GM23338 (cell line): Measurements from ENCODE around the gene PDIK1L. TPM values are rescaled to one million over a fixed set of nuclear protein-coding genes. Genes with fewer than 3 reads are reported as not detected.
A peak's percentile ranks its signal among the peaks of the same experiment; 100 is the strongest.

ENCODE experiments used
- ATAC-seq: fragments of 200-7000 bp; cut with Tn5 transposase; 3 replicates; pipeline ENCODE4 v1.9.1; 2020
- DNase-seq: peaks from one replicate; pipeline ENCODE4 v3.0.0-alpha.2; 2015; ENCODE audit warnings: low spot score
- H2AFZ ChIP-seq: fragments of 200-600 bp; sonication (generic); 2 replicates; pipeline ENCODE4 v1.8.0; 2016; ENCODE audit warnings: antibody characterized with exemption, mild to moderate bottlenecking, moderate library complexity
- H3F3A ChIP-seq: fragments of 200-600 bp; sonication (generic); replicated peaks from 2 replicates; pipeline ENCODE4 v1.8.0; 2017; ENCODE audit warnings: antibody characterized with exemption, mixed run types, low read depth
- H3K27ac ChIP-seq: fragments of 200-600 bp; sonication (generic); 2 replicates; pipeline ENCODE4 v1.6.1; 2016; ENCODE audit warnings: low read depth
- H3K27me3 ChIP-seq: fragments of 200-600 bp; sonication (generic); 2 replicates; pipeline ENCODE4 v1.8.0; 2016; ENCODE audit warnings: mild to moderate bottlenecking, mixed run types, moderate library complexity; ENCODE audit not compliant: insufficient read depth
- H3K36me3 ChIP-seq: fragments of 200-600 bp; sonication (generic); 2 replicates; pipeline ENCODE4 v1.8.0; 2016; ENCODE audit warnings: mild to moderate bottlenecking; ENCODE audit not compliant: insufficient read depth
- H3K4me1 ChIP-seq: fragments of 200-600 bp; sonication (generic); 2 replicates; pipeline ENCODE4 v1.8.0; 2016; ENCODE audit warnings: mild to moderate bottlenecking, moderate library complexity; ENCODE audit not compliant: insufficient read depth
- H3K4me2 ChIP-seq: fragments of 200-600 bp; sonication (generic); 2 replicates; pipeline ENCODE4 v1.7.1; 2017; ENCODE audit warnings: mixed run types
- H3K4me3 ChIP-seq: fragments of 200-600 bp; sonication (generic); 2 replicates; pipeline ENCODE4 v1.6.1; 2016; ENCODE audit warnings: mixed run types
- H3K79me2 ChIP-seq: fragments of 200-600 bp; sonication (generic); replicated peaks from 2 replicates; pipeline ENCODE4 v1.8.0; 2017; ENCODE audit warnings: mild to moderate bottlenecking; ENCODE audit not compliant: insufficient read depth
- H3K9me2 ChIP-seq: fragments of 200-600 bp; sonication (generic); 2 replicates; pipeline ENCODE4 v1.8.0; 2017; ENCODE audit not compliant: insufficient read depth
- H4K20me1 ChIP-seq: fragments of 200-600 bp; sonication (generic); replicated peaks from 2 replicates; pipeline ENCODE4 v1.8.0; 2017; ENCODE audit warnings: mild to moderate bottlenecking; ENCODE audit not compliant: insufficient read depth
- H3K27ac Mint-ChIP-seq: 2 replicates; pipeline ENCODE4 v1.8.0; 2020; ENCODE audit warnings: inconsistent platforms, mild to moderate bottlenecking, moderate library complexity, mixed read lengths
- H3K27me3 Mint-ChIP-seq: 3 replicates; pipeline ENCODE4 v1.8.0; 2022; ENCODE audit warnings: low read depth, mild to moderate bottlenecking, moderate library complexity, mixed read lengths, inconsistent platforms; ENCODE audit not compliant: insufficient read depth, poor library complexity
- H3K36me3 Mint-ChIP-seq: 3 replicates; pipeline ENCODE4 v1.8.0; 2021; ENCODE audit warnings: low read depth, mild to moderate bottlenecking, inconsistent platforms, moderate library complexity, mixed read lengths
- H3K4me1 Mint-ChIP-seq: 3 replicates; pipeline ENCODE4 v1.8.0; 2020; ENCODE audit warnings: mild to moderate bottlenecking, inconsistent platforms, mixed read lengths
- H3K4me3 Mint-ChIP-seq: 3 replicates; pipeline ENCODE4 v1.8.0; 2021; ENCODE audit warnings: moderate library complexity, mild to moderate bottlenecking, inconsistent platforms, mixed read lengths
- H3K9me3 Mint-ChIP-seq: 3 replicates; pipeline ENCODE4 v1.8.0; 2020; ENCODE audit warnings: moderate library complexity, mild to moderate bottlenecking, inconsistent platforms, mixed read lengths
- ETS1 ChIP-seq: IDR thresholded peaks from 2 replicates; pipeline ENCODE4 v1.6.1; 2016; ENCODE audit warnings: antibody characterized with exemption
- EZH2 ChIP-seq: fragments of 200-600 bp; sonication (generic); IDR thresholded peaks from one replicate; pipeline ENCODE4 v1.8.0; 2017; ENCODE audit warnings: antibody characterized with exemption, mild to moderate bottlenecking, low read depth; ENCODE audit not compliant: unreplicated experiment
- EZH2phosphoT487 ChIP-seq: fragments of 200-600 bp; sonication (generic); IDR thresholded peaks from one replicate; pipeline ENCODE4 v1.8.1; 2018; ENCODE audit warnings: antibody characterized with exemption; ENCODE audit not compliant: unreplicated experiment
- POLR2AphosphoS5 ChIP-seq: IDR thresholded peaks from 2 replicates; pipeline ENCODE4 v1.6.1; 2016; ENCODE audit warnings: antibody characterized with exemption, low read depth
- REST ChIP-seq: IDR thresholded peaks from one replicate; pipeline ENCODE4 v1.6.1; 2018; ENCODE audit warnings: antibody characterized with exemption; ENCODE audit not compliant: unreplicated experiment
- STAT1 ChIP-seq: IDR thresholded peaks from one replicate; pipeline ENCODE4 v1.6.1; 2016; ENCODE audit warnings: antibody characterized with exemption; ENCODE audit not compliant: unreplicated experiment
- ZNF114 ChIP-seq: fragments of 250-450 bp; sonication (Bioruptor Pico); IDR thresholded peaks from 2 replicates; pipeline ENCODE4 v1.5.0; 2020; ENCODE audit warnings: mild to moderate bottlenecking, moderate library complexity
- ZNF462 ChIP-seq: fragments of 250-450 bp; sonication (Bioruptor Pico); IDR thresholded peaks from 2 replicates; pipeline ENCODE4 v1.5.0; 2020; ENCODE audit warnings: mild to moderate bottlenecking, moderate library complexity
- polyA plus RNA-seq: library from polyadenylated mRNA; unstranded; fragments of >200 nt; fragmentation: Nextera tagmentation; extraction: Ambion mirVana; gene quantifications from 2 replicates; pipeline ENCODE4 v1.2.1, GENCODE V29; 2016
- total RNA-seq: library from RNA; depleted of rRNA; stranded (reverse); fragments of >200 nt; shearing (Covaris generic); gene quantifications from 2 replicates; pipeline ENCODE4 v1.2.3, GENCODE V29; 2014

Gene PDIK1L
- total and polyA plus RNA-seq, 2 experiments from 2014 or later, result 1.6 to 3.0 TPM

DNA sequence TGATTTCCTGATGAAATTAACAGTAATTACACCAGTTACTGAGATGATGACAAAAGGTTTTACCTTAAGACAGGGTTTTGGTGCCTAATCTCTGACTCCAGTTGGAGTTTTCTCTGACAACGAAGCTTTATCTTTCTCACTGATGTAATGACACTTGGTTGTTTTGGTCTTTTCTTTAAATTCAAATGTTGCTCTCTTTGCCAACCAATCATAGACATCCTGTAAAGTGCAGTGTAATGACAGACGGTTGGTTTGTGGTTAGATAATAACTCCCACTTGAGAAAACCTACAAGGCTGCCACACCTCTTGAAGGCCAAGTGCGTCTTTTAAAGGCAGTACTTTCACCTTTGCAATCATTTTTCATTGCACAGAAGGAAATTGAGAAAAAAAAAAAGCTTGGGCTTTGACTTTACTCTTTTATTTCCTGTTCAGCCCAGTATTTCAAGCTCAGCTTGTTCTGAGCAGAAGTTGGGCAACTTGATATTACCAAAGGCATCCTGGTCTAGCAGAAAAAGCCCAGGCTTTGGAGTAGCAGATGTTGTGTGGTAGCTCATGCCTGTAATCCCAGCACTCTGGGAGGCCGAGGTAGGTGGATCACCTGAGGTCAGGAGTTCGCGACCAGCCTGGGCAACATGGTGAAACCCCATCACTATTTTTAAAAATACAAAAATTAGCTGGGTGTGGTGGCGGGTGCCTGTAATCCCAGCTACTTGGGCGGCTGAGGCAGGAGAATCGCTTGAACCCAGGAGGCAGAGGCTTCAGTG is 14.9 kb downstream of the PDIK1L start:
- Histone ChIP-seq H3K9me2 (no peaks in the 10 kb centered on the region), H3K79me2 (no peaks in the 10 kb centered on the region), H3K27me3 (no peaks in the 10 kb centered on the region), H2AFZ (no peak overlapping the region), H3K27ac (no peak overlapping the region), H3K4me3 (no peak overlapping the region), H4K20me1 (no peaks in the 10 kb centered on the region), H3K4me1 (no peaks in the 10 kb centered on the region), H3K4me2 (no peak overlapping the region), H3K36me3 (no peaks in the 10 kb centered on the region), H3F3A (no peaks in the 10 kb centered on the region)
- no peak overlapping the region for H3K27ac Mint-ChIP-seq
- ATAC-seq, result peak; percentile 34
- H3K36me3 Mint-ChIP-seq, result no peaks in the 10 kb centered on the region
- TF ChIP-seq EZH2, result no peak
- no peak for TF ChIP-seq REST
- no peak for TF ChIP-seq EZH2phosphoT487
- no peak for DNase-seq
- H3K27me3 Mint-ChIP-seq, result no peaks in the 10 kb centered on the region
- H3K9me3 Mint-ChIP-seq, result no peaks in the 10 kb centered on the region
- no peak overlapping the region for H3K4me3 Mint-ChIP-seq
- H3K4me1 Mint-ChIP-seq, result peaks cover 10% of the 10 kb centered on the region; the same call in 2 of the 3 replicates

DNA sequence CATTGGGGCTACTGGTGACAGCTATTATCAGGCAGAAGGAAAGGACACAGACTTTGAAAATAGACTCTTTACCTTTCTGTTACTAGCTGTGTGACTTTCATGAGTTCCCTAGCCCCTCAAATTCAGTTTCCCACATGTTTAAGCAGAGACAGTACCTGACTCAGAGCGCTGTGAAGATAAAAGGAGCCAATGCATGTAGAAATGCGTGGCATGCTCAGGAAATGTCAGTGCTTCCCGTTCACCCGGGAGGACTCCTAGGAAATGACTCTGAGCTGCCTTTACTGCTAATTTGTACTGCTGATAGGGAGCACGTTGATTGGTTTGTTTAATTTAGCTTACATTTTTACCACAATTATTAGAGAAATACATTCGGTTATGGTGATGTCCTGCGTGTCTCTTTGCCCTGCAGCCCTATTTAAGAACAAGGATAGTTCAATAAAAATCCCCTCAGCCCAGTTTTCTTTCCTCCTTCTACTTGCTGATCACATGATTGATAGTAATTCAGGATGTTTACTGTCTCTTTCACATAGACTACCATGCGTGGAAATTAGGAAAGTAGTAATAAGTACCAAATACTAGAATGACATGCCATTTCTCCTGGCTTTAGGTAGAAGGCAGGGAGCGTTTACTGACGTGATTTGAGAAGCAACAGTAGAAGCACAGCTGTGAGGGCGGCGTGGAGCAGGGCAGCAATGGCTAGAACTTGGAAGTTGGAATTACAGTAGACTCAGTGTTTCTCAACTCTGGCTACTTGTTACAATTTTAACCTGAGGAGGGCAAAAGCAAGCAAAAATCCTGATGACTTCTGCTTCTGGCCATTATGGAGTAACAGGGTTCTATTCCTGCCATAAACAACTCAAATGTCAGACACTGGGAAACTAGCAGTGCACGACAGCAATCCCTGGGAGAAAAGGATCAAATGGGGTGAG is 15.9 kb downstream of the PDIK1L start:
- Histone ChIP-seq H2AFZ (no peak overlapping the region), H3K79me2 (no peaks in the 10 kb centered on the region), H3F3A (no peaks in the 10 kb centered on the region), H3K4me1 (no peaks in the 10 kb centered on the region), H3K27ac (no peak overlapping the region), H3K9me2 (no peaks in the 10 kb centered on the region), H4K20me1 (no peaks in the 10 kb centered on the region), H3K4me2 (no peak overlapping the region), H3K36me3 (no peaks in the 10 kb centered on the region), H3K27me3 (no peaks in the 10 kb centered on the region), H3K4me3 (no peak overlapping the region)
- H3K4me1 Mint-ChIP-seq, result peaks cover 10% of the 10 kb centered on the region; the same call in 2 of the 3 replicates
- DNase-seq, result no peak
- H3K4me3 Mint-ChIP-seq, result no peak overlapping the region
- no peaks in the 10 kb centered on the region for H3K27me3 Mint-ChIP-seq
- no peaks in the 10 kb centered on the region for H3K9me3 Mint-ChIP-seq
- 0 out of 2 replicates have a peak overlapping the region, but pooled peaks have one; percentile 16 for H3K27ac Mint-ChIP-seq
- no peaks in the 10 kb centered on the region for H3K36me3 Mint-ChIP-seq
- ATAC-seq, result peak; percentile 39
- TF ChIP-seq ETS1 (no peak), ZNF114 (CRISPR knock-in tag) (no peak), EZH2 (no peak), EZH2phosphoT487 (no peak), STAT1 (no peak), POLR2AphosphoS5 (no peak), ZNF462 (CRISPR knock-in tag) (no peak)
